Activated T-cell treated with anti-CD3 and anti-CD28 coated beads, Interleukin-2, amount 50 U/mL, for 24 hours (primary cell): ENCODE measurements around the gene NRP1.
A peak's percentile ranks its signal among the peaks of the same experiment; 100 is the strongest.

ENCODE experiments used
- DNase-seq: peaks from one replicate; pipeline ENCODE4 v3.0.0-alpha.2; 2020
- H3K27ac Mint-ChIP-seq: 2 replicates; pipeline ENCODE4 v1.8.0; 2020; ENCODE audit warnings: mild to moderate bottlenecking, mixed read lengths
- H3K27me3 Mint-ChIP-seq: 2 replicates; pipeline ENCODE4 v1.8.0; 2020; ENCODE audit warnings: mixed read lengths
- H3K36me3 Mint-ChIP-seq: 2 replicates; pipeline ENCODE4 v1.8.0; 2020; ENCODE audit warnings: low read depth, mixed read lengths
- H3K4me1 Mint-ChIP-seq: 2 replicates; pipeline ENCODE4 v1.8.0; 2020; ENCODE audit warnings: low read depth, mixed read lengths
- H3K4me3 Mint-ChIP-seq: 2 replicates; pipeline ENCODE4 v1.8.0; 2020; ENCODE audit warnings: mild to moderate bottlenecking, moderate library complexity, mixed read lengths
- H3K9me3 Mint-ChIP-seq: 2 replicates; pipeline ENCODE4 v1.8.0; 2020; ENCODE audit warnings: mixed read lengths

The NRP1 gene

GRCh38 chr10:33258967-33259366 is 75.5 kb downstream of the NRP1 start:
- H3K27me3 Mint-ChIP-seq = peaks cover 46% of the 10 kb centered on the region
- DNase-seq = no peak
- H3K4me1 Mint-ChIP-seq = peaks cover 18% of the 10 kb centered on the region
- H3K27ac Mint-ChIP-seq = no peak overlapping the region
- no peak overlapping the region for H3K4me3 Mint-ChIP-seq
- no peaks in the 10 kb centered on the region for H3K9me3 Mint-ChIP-seq
- no peaks in the 10 kb centered on the region for H3K36me3 Mint-ChIP-seq

- Mint-ChIP-seq H3K36me3 (no peaks in the 10 kb centered on the region), H3K4me1 (peaks cover 17% of the 10 kb centered on the region), H3K9me3 (peaks cover 2% of the 10 kb centered on the region), H3K27ac (no peak overlapping the region), H3K4me3 (no peak overlapping the region), H3K27me3 (peaks cover 45% of the 10 kb centered on the region)
- no peak for DNase-seq
Measured at GRCh38 chr10:33257439-33258080, 76.9 kb downstream of the NRP1 start.

GRCh38 chr10:33256458-33256857 is 78.0 kb downstream of the NRP1 start:
- Mint-ChIP-seq H3K4me3 (no peak overlapping the region), H3K9me3 (peaks cover 2% of the 10 kb centered on the region)

GRCh38 chr10:33254556-33255160 is 79.8 kb downstream of the NRP1 start:
- Mint-ChIP-seq H3K27me3 (peaks cover 40% of the 10 kb centered on the region), H3K9me3 (peaks cover 13% of the 10 kb centered on the region), H3K36me3 (peaks cover 1% of the 10 kb centered on the region), H3K27ac (no peak overlapping the region), H3K4me3 (no peak overlapping the region), H3K4me1 (peaks cover 44% of the 10 kb centered on the region)
- DNase-seq = no peak

More at GRCh38 chr10:33256458-33256857, 78.0 kb downstream of the NRP1 start:
- no peak overlapping the region for H3K27ac Mint-ChIP-seq
- no peak for DNase-seq
- peaks cover 28% of the 10 kb centered on the region for H3K4me1 Mint-ChIP-seq
- peaks cover 40% of the 10 kb centered on the region for H3K27me3 Mint-ChIP-seq
- no peaks in the 10 kb centered on the region for H3K36me3 Mint-ChIP-seq

- H3K4me1 Mint-ChIP-seq = peaks cover 57% of the 10 kb centered on the region
- peak overlapping the region; percentile 90 for H3K27ac Mint-ChIP-seq
- no peak for DNase-seq
- H3K36me3 Mint-ChIP-seq = peaks cover 1% of the 10 kb centered on the region
- peaks cover 30% of the 10 kb centered on the region for H3K27me3 Mint-ChIP-seq
- H3K9me3 Mint-ChIP-seq = peaks cover 13% of the 10 kb centered on the region
- H3K4me3 Mint-ChIP-seq = no peak overlapping the region
Measured at GRCh38 chr10:33253411-33253810, 81.1 kb downstream of the NRP1 start.

GRCh38 chr10:33252794-33253203 is 81.7 kb downstream of the NRP1 start:
- H3K27me3 Mint-ChIP-seq = peaks cover 28% of the 10 kb centered on the region
- peaks cover 63% of the 10 kb centered on the region for H3K4me1 Mint-ChIP-seq
- H3K9me3 Mint-ChIP-seq = peaks cover 13% of the 10 kb centered on the region
- peak overlapping the region; percentile 90 for H3K27ac Mint-ChIP-seq
- peaks cover 1% of the 10 kb centered on the region for H3K36me3 Mint-ChIP-seq
- H3K4me3 Mint-ChIP-seq = peak overlapping the region; percentile 22
- no peak for DNase-seq

- Mint-ChIP-seq H3K4me3 (peak overlapping the region; percentile 22), H3K4me1 (peaks cover 68% of the 10 kb centered on the region), H3K9me3 (peaks cover 13% of the 10 kb centered on the region), H3K27me3 (peaks cover 24% of the 10 kb centered on the region), H3K36me3 (peaks cover 1% of the 10 kb centered on the region), H3K27ac (peak overlapping the region; percentile 90)
- peak; percentile 48 for DNase-seq
Measured at GRCh38 chr10:33252324-33252723, 82.1 kb downstream of the NRP1 start.

GRCh38 chr10:33249659-33250345 is 84.7 kb downstream of the NRP1 start:
- H3K27me3 Mint-ChIP-seq = peaks cover 2% of the 10 kb centered on the region
- no peak for DNase-seq
- H3K9me3 Mint-ChIP-seq = peaks cover 13% of the 10 kb centered on the region
- no peak overlapping the region for H3K27ac Mint-ChIP-seq
- no peak overlapping the region for H3K4me3 Mint-ChIP-seq
- H3K36me3 Mint-ChIP-seq = peaks cover 1% of the 10 kb centered on the region
- H3K4me1 Mint-ChIP-seq = peaks cover 83% of the 10 kb centered on the region

GRCh38 chr10:33249137-33249536 is 85.3 kb downstream of the NRP1 start:
- peaks cover 2% of the 10 kb centered on the region for H3K27me3 Mint-ChIP-seq
- H3K4me3 Mint-ChIP-seq = peak overlapping the region; percentile 28
- peaks cover 1% of the 10 kb centered on the region for H3K36me3 Mint-ChIP-seq
- peaks cover 89% of the 10 kb centered on the region for H3K4me1 Mint-ChIP-seq
- H3K27ac Mint-ChIP-seq = peak overlapping the region; percentile 75
- H3K9me3 Mint-ChIP-seq = peaks cover 13% of the 10 kb centered on the region
- no peak for DNase-seq

- no peak for DNase-seq
- Mint-ChIP-seq H3K4me1 (peaks cover 89% of the 10 kb centered on the region), H3K27ac (peak overlapping the region; percentile 75), H3K4me3 (peak overlapping the region; percentile 28), H3K9me3 (peaks cover 13% of the 10 kb centered on the region), H3K27me3 (no peaks in the 10 kb centered on the region), H3K36me3 (peaks cover 1% of the 10 kb centered on the region)
Measured at GRCh38 chr10:33248638-33249037, 85.8 kb downstream of the NRP1 start.

GRCh38 chr10:33247221-33247922 is 87.1 kb downstream of the NRP1 start:
- H3K4me3 Mint-ChIP-seq = no peak overlapping the region
- DNase-seq = no peak

GRCh38 chr10:33245343-33245742 is 89.1 kb downstream of the NRP1 start:
- no peak overlapping the region for H3K27ac Mint-ChIP-seq
- DNase-seq = no peak
- H3K4me3 Mint-ChIP-seq = no peak overlapping the region
- peaks cover 57% of the 10 kb centered on the region for H3K4me1 Mint-ChIP-seq
- peaks cover 3% of the 10 kb centered on the region for H3K9me3 Mint-ChIP-seq
- no peaks in the 10 kb centered on the region for H3K27me3 Mint-ChIP-seq
- H3K36me3 Mint-ChIP-seq = no peaks in the 10 kb centered on the region

More at GRCh38 chr10:33247221-33247922, 87.1 kb downstream of the NRP1 start:
- peaks cover 10% of the 10 kb centered on the region for H3K9me3 Mint-ChIP-seq
- H3K27ac Mint-ChIP-seq = no peak overlapping the region
- H3K4me1 Mint-ChIP-seq = peaks cover 76% of the 10 kb centered on the region
- H3K36me3 Mint-ChIP-seq = peaks cover 1% of the 10 kb centered on the region
- H3K27me3 Mint-ChIP-seq = no peaks in the 10 kb centered on the region

- Mint-ChIP-seq H3K27me3 (no peaks in the 10 kb centered on the region), H3K4me1 (peaks cover 49% of the 10 kb centered on the region), H3K36me3 (no peaks in the 10 kb centered on the region), H3K27ac (no peak overlapping the region), H3K9me3 (no peaks in the 10 kb centered on the region), H3K4me3 (no peak overlapping the region)
- DNase-seq = no peak
Measured at GRCh38 chr10:33244354-33244967, 90.0 kb downstream of the NRP1 start.

GRCh38 chr10:33243703-33244102 is 90.8 kb downstream of the NRP1 start:
- DNase-seq = no peak
- H3K4me3 Mint-ChIP-seq = no peak overlapping the region
- no peaks in the 10 kb centered on the region for H3K9me3 Mint-ChIP-seq
- no peaks in the 10 kb centered on the region for H3K27me3 Mint-ChIP-seq
- H3K4me1 Mint-ChIP-seq = peaks cover 41% of the 10 kb centered on the region
- no peak overlapping the region for H3K27ac Mint-ChIP-seq
- no peaks in the 10 kb centered on the region for H3K36me3 Mint-ChIP-seq
